AG09319 (cell line): ENCODE data around the gene CHID1.

Experiments used
- DNase-seq: peaks from one replicate; pipeline ENCODE4 v3.0.0-alpha.2; 2010; ENCODE audit warnings: low read depth; ENCODE audit errors: extremely low read depth
- TF ChIP-seq, protein P1 (sequence below): IDR thresholded peaks from 2 replicates; pipeline ENCODE4 v1.5.1; 2011; ENCODE audit warnings: low read depth, mild to moderate bottlenecking, inconsistent platforms, low read length, moderate library complexity

The CHID1 gene

DNA sequence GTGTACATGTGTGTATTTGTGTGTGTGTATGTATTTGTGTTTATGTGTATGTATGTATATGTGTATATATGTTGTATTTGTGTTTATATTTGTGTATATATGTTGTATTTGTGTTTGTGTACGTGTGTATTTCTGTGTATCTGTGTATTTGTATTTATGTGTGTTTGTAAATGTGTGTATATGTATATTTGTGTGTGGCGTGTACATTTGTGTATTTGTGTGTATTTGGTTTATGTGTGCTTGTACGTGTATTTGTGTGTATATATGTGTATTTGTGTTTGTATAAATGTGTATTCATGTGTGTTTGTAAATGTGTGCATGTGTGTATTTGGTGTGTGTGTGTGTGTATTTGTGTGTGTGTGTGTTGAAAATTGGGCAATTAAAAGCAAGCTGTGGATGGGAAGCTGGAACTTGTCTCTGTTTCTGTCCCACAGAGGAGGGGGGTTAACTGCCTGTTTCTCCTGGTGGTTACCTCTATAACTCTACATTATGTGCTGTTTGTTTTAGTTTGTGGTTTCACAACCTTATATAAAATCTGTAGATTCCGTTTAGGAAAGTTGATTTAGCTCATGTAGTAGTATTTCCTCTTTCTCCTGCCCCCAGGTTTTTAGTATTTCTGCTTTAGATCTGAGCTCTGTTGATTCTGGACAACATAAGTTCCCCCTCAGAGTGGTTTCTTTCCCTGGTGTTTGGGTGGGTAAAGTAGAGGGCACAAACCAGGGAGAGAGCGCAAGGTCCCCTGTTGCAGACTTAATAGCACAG is 44.0 kb upstream of the CHID1 start:
- no peak for DNase-seq
- TF ChIP-seq, protein P1, sequence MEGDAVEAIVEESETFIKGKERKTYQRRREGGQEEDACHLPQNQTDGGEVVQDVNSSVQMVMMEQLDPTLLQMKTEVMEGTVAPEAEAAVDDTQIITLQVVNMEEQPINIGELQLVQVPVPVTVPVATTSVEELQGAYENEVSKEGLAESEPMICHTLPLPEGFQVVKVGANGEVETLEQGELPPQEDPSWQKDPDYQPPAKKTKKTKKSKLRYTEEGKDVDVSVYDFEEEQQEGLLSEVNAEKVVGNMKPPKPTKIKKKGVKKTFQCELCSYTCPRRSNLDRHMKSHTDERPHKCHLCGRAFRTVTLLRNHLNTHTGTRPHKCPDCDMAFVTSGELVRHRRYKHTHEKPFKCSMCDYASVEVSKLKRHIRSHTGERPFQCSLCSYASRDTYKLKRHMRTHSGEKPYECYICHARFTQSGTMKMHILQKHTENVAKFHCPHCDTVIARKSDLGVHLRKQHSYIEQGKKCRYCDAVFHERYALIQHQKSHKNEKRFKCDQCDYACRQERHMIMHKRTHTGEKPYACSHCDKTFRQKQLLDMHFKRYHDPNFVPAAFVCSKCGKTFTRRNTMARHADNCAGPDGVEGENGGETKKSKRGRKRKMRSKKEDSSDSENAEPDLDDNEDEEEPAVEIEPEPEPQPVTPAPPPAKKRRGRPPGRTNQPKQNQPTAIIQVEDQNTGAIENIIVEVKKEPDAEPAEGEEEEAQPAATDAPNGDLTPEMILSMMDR, result no peak

DNA sequence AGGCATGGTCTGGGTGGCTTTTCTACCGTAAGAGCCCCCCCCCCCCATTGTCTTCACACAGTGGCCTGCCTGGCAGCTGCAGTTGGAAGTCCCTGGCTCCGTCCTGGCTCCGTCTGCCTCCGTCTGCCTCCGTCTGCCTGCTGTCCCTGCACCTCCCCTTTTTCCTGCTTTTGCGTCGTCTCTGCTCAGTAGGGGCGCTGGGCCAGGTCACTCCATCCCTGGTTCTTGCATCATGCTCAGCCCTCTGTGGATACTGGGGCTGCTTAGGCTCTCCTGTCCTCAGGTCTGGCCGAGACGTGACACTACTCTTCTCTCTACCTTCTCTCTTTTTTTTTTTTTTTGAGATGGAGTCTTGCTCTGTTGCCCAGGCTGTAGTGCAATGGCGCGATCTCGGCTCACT is 42.9 kb upstream of the CHID1 start:
- no peak for DNase-seq

DNA sequence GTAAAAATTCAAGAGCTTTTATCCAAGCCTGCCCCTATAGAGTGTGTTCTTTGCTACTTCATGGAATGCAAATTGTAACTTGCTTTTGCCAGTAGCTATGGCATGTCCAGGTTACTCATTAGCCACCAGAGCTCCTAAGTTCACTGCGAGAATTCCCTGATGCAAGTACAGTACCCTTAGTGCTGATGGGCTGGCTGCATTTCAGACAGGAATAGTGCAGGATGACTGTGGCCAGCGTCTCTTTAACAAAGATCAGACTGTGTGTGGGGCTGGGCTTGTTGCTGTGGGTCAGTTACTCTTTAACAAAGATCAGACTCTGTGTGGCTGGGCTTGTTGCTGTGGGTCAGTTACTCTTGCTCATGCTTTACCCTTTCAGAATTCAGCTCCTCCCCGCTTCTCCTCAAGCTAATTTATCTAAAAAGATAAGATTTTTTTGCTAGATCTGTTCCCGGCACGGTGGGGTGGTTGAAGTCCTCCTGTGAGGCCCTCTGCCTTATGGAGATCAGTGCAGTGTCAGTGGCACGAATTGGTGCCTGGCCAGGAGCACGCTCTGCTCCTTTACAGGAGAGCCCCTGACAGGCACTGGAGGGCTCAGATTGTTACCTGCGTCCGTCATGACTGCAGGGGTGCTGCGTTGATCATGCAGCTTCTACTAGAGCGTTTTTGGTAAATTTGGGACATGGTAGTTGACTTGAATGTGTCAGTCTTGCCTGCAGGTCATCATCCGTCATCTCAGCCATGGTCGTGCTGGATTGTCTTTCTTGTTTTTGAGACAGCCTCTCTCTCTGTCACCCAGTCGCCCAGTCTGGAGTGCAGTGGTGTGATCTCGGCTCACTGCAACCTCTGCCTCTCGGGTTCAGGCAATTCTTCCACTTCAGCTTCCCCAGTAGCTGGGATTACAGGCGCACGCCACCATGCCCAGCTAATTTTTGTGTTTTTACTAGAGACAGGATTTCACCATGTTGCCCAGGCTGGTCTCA is 42.1 kb upstream of the CHID1 start:
- DNase-seq, result peak; percentile 24
- TF ChIP-seq, protein P1, result no peak

More for the DNA sequence above, 42.9 kb upstream of the CHID1 start:
- TF ChIP-seq, protein P1, result no peak

DNA sequence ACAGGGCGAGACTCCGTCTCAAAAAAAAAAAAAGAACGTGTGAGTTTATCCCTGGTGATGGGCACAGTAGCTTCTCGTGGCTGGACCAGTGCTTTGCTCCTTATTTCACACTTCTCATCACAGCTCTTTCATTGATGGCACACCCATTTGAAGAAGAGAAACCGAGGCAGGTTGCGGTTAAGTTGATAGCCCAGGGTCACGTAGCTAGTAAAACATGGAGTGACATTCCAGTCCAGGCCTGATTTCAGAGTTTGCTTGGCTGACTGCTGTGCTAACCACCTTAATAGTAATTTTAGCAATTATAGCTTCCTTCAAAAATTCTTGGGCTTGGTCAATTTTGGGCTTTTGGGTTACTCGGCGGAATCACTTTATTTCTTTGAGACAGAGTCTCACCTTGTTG is 40.9 kb upstream of the CHID1 start:
- DNase-seq, result no peak
- TF ChIP-seq, protein P1, result no peak

DNA sequence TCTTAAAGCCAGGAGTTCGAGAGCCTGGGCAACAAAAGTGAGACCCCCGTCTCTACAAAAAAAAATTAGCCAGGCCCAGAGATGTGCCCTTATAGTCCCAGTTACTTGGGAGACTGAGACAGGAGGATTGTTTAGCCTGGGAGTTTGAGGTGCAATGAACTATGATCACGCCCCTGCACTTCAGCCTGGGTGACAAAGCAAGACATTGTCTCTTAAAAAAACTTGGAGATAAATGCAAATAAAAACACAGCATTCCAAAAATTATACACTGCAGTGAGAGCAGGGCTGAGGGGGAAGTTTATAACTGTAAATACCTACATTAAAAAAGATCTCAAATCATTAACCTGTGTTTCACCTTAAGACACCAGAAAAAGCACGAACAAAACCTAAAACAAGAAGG is 37.1 kb upstream of the CHID1 start:
- TF ChIP-seq, protein P1, result no peak

DNA sequence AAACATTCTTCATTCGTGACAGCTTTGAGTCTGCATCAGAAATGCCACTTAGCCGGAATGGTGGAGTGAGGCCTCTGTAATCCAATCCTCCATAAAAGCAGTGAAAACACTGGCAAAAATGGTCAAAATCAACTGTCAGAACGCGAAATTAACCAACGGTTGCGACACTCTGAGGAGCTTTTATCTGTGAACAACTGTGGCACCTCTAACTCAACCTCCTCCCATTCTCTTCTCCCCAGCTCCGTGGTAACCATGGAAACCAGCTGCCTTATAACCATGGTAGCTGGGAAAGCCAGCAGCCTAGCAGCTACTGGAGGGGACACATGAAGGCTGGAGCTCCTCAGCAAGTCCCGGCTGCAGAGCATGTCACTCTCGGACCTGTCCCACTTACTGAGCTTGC is 35.4 kb upstream of the CHID1 start:
- DNase-seq, result no peak

More for the DNA sequence above, 37.1 kb upstream of the CHID1 start:
- DNase-seq, result no peak

More for the DNA sequence above, 35.4 kb upstream of the CHID1 start:
- TF ChIP-seq, protein P1, result no peak
